HG02763 (cell line): ENCODE data around the gene MYH7.
"Not testable (repeated sequence)": the region's sequence is repeated elsewhere in the genome, so short reads cannot be mapped to it uniquely, and the experiment has no call there.

ENCODE experiments used
- ATAC-seq: cut with Tn5 transposase; IDR thresholded peaks from one replicate; pipeline ENCODE4 v1.9.1; 2021; ENCODE audit warnings: mild to moderate bottlenecking, moderate library complexity; ENCODE audit not compliant: unreplicated experiment

The MYH7 gene

GRCh38 chr14:23408307-23408630 is 27.2 kb downstream of the MYH7 start:
- no peak for ATAC-seq

- ATAC-seq = no peak
Measured at GRCh38 chr14:23407516-23408306, 27.7 kb downstream of the MYH7 start, which contains the start of gene MYH6. Gene MYH6 (minus strand): TSS chr14:23408273. CDS start chr14:23407223, 1,050 bp downstream.

- ATAC-seq = no peak
Measured at GRCh38 chr14:23406725-23407355, 28.6 kb downstream of the MYH7 start.

GRCh38 chr14:23406244-23406643 is 29.2 kb downstream of the MYH7 start:
- no peak for ATAC-seq

GRCh38 chr14:23405516-23406025 is 29.9 kb downstream of the MYH7 start:
- ATAC-seq = no peak

DNA sequence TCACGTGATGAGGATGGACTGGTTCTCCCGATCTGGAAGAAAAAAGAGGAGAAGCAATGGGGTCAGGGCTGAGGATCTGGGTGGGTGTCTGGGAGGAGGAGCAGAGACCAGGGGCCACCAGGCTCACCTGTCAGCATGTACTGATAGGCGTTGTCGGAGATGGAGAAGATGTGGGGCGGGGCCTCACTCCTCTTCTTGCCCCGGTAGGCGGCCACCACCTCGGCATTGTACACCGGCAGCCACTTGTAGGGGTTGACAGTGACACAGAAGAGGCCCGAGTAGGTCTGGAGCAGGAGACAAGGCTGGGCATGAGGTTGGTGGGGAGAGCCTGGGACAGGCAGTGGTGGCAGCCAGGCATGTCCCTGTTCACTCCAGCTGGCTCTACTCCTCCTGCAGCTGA is 30.4 kb downstream of the MYH7 start:
- ATAC-seq = no peak

DNA sequence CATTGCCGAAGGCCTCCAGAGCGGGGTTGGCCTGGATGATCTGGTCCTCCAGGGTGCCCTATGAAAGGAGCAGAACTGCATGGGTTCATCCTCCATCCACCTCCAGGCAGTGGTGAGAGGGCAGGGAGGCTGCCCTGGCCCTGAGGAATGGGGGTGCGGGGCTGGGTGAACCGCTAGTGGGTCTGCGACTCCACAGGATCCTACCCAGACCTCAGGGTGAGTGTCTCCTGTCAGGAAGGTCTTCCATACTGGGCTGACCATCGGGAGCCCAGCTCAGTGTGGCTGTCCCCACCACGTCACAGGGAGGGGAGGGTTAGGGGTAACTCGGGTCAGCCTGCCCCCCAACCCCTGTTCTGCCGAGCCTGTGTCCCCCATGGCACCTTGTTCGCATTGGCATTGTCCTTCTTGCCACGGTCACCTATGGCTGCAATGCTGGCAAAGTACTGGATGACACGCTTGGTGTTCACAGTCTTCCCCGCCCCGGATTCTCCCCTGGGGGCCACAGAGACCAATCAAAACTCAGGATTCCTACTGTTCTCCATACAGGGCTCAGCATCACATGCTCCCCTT is 31.0 kb downstream of the MYH7 start:
- no peak for ATAC-seq

GRCh38 chr14:23403908-23404307 is 31.6 kb downstream of the MYH7 start:
- no peak for ATAC-seq

- ATAC-seq = no peak
Measured at GRCh38 chr14:23403139-23403438, 32.4 kb downstream of the MYH7 start.

DNA sequence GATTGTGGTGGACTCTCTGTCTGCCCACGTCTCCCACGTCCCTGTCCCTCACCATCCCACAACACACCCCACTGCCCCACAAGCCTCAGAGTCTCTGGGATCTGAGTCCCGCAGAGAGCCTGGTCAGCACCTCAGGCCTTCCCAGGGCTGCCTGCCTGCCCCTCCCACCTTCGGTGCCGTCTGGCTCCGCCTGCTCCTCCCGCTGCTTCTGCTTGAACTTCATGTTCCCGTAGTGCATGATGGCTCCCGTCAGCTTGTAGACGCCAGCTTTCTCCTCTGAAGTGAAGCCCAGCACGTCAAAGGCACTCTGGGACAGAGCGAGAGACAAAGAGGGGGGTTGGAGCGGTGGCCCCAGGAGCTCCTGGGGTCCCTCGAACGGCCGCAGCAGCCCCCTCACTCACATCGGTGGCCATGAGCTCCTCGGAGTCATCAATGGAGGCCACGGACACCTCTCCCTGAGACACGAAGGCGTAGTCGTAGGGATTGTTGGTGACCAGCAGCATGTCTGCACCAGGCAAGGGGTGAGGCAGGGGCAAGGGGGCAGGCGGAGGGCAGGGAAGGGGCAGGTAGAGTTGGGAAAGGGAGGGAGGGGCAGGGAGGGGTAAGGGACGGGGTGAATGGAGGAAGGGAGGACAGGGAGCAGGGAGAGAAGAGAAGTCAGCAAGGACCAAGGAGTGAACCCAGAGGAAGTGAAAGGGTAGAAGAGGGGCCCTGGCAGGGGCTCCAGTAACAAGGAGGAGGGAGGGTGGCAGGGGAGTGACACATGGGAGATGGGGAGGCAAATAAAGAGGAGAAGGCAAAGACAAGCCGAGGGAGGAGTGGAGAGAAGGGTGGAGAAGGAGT is 32.9 kb downstream of the MYH7 start:
- no peak for ATAC-seq

- ATAC-seq = no peak
Measured at GRCh38 chr14:23401291-23401690, 34.2 kb downstream of the MYH7 start.

DNA sequence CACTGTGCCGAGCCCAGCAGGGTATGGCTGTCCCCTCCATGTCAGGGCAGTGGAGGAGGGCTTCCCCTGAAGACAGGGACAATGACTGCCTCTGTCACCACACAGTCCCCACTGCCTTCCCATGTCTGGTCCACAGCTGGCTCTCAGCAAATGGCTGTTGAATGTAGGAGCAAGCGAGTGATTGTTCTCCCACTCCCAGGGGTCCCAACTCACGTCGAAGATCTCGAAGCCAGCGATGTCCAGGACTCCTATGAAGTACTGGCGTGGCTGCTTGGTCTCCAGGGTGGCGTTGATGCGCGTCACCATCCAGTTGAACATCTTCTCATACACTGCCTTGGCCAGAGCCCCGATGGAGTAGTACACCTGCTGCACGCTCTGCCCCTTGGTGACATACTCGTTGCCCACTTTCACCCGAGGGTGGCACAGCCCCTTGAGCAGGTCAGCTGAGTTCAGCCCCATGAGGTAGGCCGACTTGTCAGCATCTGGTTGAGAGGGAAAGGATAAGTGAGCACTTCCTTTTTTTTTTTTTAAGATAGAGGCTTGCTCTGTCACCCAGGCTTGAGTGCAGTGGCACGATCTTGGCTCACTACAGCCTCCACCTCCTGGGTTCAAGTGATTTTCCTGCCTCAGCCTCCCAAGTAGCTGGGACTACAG is 34.8 kb downstream of the MYH7 start:
- not testable (repeated sequence) for ATAC-seq

- no peak for ATAC-seq
Measured at GRCh38 chr14:23399591-23399990, 35.9 kb downstream of the MYH7 start.

- ATAC-seq = no peak
Measured at GRCh38 chr14:23399136-23399535, 36.3 kb downstream of the MYH7 start.

- ATAC-seq = no peak
Measured at GRCh38 chr14:23398348-23398747, 37.1 kb downstream of the MYH7 start.

GRCh38 chr14:23396781-23397407 is 38.6 kb downstream of the MYH7 start:
- ATAC-seq = no peak

DNA sequence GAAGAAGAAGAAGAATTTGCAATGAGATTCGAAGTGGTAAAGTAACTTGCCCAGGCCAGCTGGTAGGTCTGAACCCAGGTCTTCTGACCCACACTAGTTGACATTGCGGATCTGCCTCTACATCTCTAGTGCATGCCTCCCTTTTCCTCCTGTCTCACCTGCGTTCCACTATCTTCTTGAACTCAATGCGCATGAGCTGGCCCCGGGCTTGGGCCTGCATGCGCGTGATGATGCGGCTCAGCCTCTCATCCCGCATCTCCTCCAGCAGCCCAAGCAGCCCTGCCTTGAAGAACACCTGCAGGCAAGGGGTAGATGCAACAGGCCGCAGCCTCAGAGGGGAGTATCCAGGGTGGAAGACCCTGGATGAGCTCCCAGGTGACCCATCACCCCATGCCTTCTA is 39.3 kb downstream of the MYH7 start:
- no peak for ATAC-seq

GRCh38 chr14:23392613-23393012 is 42.8 kb downstream of the MYH7 start:
- ATAC-seq = no peak

DNA sequence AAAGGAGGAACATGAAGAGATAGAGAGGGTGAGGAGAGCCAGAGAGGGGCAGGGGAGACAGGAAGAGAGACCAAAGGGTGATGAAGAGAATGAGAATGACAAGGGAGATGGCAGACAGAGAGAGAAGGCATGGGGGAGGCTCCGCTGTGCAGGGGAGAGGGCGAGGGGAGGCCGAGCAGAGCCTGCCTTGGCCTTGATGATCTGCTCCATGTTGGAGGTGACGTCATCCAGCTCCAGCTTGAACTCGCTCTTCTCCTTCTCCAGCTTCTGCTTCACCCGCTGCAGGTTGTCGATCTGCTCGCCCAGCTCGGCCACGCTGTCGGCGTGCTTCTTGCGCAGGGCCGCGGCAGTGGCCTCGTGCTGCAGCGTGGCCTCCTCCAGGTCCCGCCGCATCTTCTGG is 45.6 kb downstream of the MYH7 start:
- not testable (repeated sequence) for ATAC-seq

- no peak for ATAC-seq
Measured at GRCh38 chr14:23389396-23389795, 46.1 kb downstream of the MYH7 start.
